Choroid plexus epithelial cell (primary cell): ENCODE results near the gene COQ10B.
"Not testable (repeated sequence)": the region's sequence is repeated elsewhere in the genome, so short reads cannot be mapped to it uniquely, and the experiment has no call there.

Experiments
- DNase-seq: peaks from one replicate; pipeline ENCODE4 v3.0.0-alpha.2; 2010; ENCODE audit warnings: low read depth
- H3K4me3 ChIP-seq: 2 replicates; pipeline ENCODE4 v1.5.1; 2011; ENCODE audit warnings: low read depth, mild to moderate bottlenecking, control low read depth, low read length, moderate library complexity
- CTCF ChIP-seq: conservative IDR thresholded peaks from 2 replicates; pipeline ENCODE4 v1.5.1; 2011; ENCODE audit warnings: low read depth, mild to moderate bottlenecking, control low read depth, inconsistent platforms, low read length, moderate library complexity

The COQ10B gene

GRCh38 chr2:197425550-197425949 is 27.8 kb upstream of the COQ10B start:
- no peak for DNase-seq
- no peak for TF ChIP-seq CTCF
- H3K4me3 ChIP-seq, result no peak overlapping the region

GRCh38 chr2:197426723-197427603 is 26.4 kb upstream of the COQ10B start:
- no peak for TF ChIP-seq CTCF
- no peak for DNase-seq
- H3K4me3 ChIP-seq, result no peak overlapping the region

- no peak overlapping the region for H3K4me3 ChIP-seq
- TF ChIP-seq CTCF, result no peak
- no peak for DNase-seq
Measured at GRCh38 chr2:197427986-197428385, 25.4 kb upstream of the COQ10B start.

GRCh38 chr2:197431858-197432257 is 21.5 kb upstream of the COQ10B start:
- no peak for TF ChIP-seq CTCF
- no peak overlapping the region for H3K4me3 ChIP-seq
- DNase-seq, result no peak

- DNase-seq, result not testable (repeated sequence)
Measured at GRCh38 chr2:197432527-197432926, 20.8 kb upstream of the COQ10B start.

GRCh38 chr2:197433780-197434438 is 19.4 kb upstream of the COQ10B start:
- H3K4me3 ChIP-seq, result peak overlapping the region; percentile 99
- DNase-seq, result peak; percentile 29
- TF ChIP-seq CTCF, result no peak

More at GRCh38 chr2:197432527-197432926, 20.8 kb upstream of the COQ10B start:
- H3K4me3 ChIP-seq, result peak overlapping the region; percentile 99

- peak within 1 kb of the TSS; percentile 99 for H3K4me3 ChIP-seq
- DNase-seq, result peak; percentile 99
- no peak for TF ChIP-seq CTCF
Measured at GRCh38 chr2:197434541-197435513, 18.5 kb upstream of the COQ10B start, which contains the start of gene SF3B1. Gene SF3B1, minus strand, starts transcription at chr2:197435028. Its CDS starts 29 bp downstream, at chr2:197434999.
